ENCODE data around the gene PRDM16. TPM values are rescaled to one million over a fixed set of nuclear protein-coding genes. Genes with fewer than 3 reads are reported as not detected.

PRDM16 gene
- polyA plus RNA-seq, 1 donor (not counting 4 experiments of a cell fraction or from before 2014, with no cell fraction given): 0.05 TPM

- no peak overlapping the region for H3K27ac ChIP-seq (ENCODE audit: control insufficient read depth, insufficient read depth, low read length)
- H3K36me3 ChIP-seq (ENCODE audit: control insufficient read depth in 2 of 2, extremely low read depth in 1 of 2, insufficient read depth in 2 of 2, low read length in 2 of 2): no peaks in the 10 kb centered on the region
- FAIRE-seq (no peak), DNase-seq (ENCODE audit: low read depth, low spot score) (no peak)
- peaks cover 11% of the 10 kb centered on the region for H3K9me3 ChIP-seq (ENCODE audit: control insufficient read depth, low read depth, low read length)
- no peaks in the 10 kb centered on the region for H3K9me1 ChIP-seq (ENCODE audit: control insufficient read depth, extremely low read depth, insufficient read depth, low read length)
- H3K79me2 ChIP-seq (ENCODE audit: control insufficient read depth, insufficient read depth, low read length): no peaks in the 10 kb centered on the region
- dilution Hi-C loops (cut with MboI; ENCODE audit: extremely low pct_ligation_motif_present, low sequenced_read_pairs): no loop called here
- H3K27me3 ChIP-seq (ENCODE audit: control insufficient read depth, extremely low read depth, insufficient read depth, low read length): no peaks in the 10 kb centered on the region
- no peak overlapping the region for H3K4me2 ChIP-seq (ENCODE audit: control insufficient read depth, extremely low read depth, insufficient read depth, low read depth, low read length)
- H3K4me1 ChIP-seq (ENCODE audit: control insufficient read depth, extremely low read depth, insufficient read depth, low read length): no peaks in the 10 kb centered on the region
- no peak overlapping the region for H2AFZ ChIP-seq (ENCODE audit: control insufficient read depth, low read length)
- TF ChIP-seq CTCF (optimal IDR thresholded peaks at IDR 0.05 in 1 of 3, IDR thresholded peaks at IDR 0.05 in 1 of 3, conservative IDR thresholded peaks at IDR 0.05 in 1 of 3; ENCODE audit: extremely low read depth in 1 of 3, insufficient read depth in 2 of 3, low read length in 3 of 3): no peak
- TF ChIP-seq EZH2 (IDR thresholded peaks at IDR 0.05; ENCODE audit: low read length): no peak
- H3K9ac ChIP-seq (ENCODE audit: control insufficient read depth, extremely low read depth, insufficient read depth, low read length): no peak overlapping the region
- H3K4me3 ChIP-seq (ENCODE audit: control insufficient read depth in 2 of 3, extremely low read depth in 1 of 3, insufficient read depth in 2 of 3, low read depth in 1 of 3, low read length in 3 of 3): no peak overlapping the region
- no peaks in the 10 kb centered on the region for H4K20me1 ChIP-seq (ENCODE audit: control insufficient read depth, extremely low read depth, insufficient read depth, low read length)
Measured at GRCh38 chr1:3206696-3207095, 137.7 kb downstream of the PRDM16 start.

GRCh38 chr1:3207217-3207848 is 138.3 kb downstream of the PRDM16 start:
- Histone ChIP-seq H3K9ac (ENCODE audit: control insufficient read depth, extremely low read depth, insufficient read depth, low read length) (no peak overlapping the region), H3K27me3 (ENCODE audit: control insufficient read depth, extremely low read depth, insufficient read depth, low read length) (no peaks in the 10 kb centered on the region), H3K79me2 (ENCODE audit: control insufficient read depth, insufficient read depth, low read length) (no peaks in the 10 kb centered on the region), H3K4me3 (ENCODE audit: control insufficient read depth in 2 of 3, extremely low read depth in 1 of 3, insufficient read depth in 2 of 3, low read depth in 1 of 3, low read length in 3 of 3) (no peak overlapping the region), H3K9me3 (ENCODE audit: control insufficient read depth, low read depth, low read length) (peaks cover 8% of the 10 kb centered on the region), H3K9me1 (ENCODE audit: control insufficient read depth, extremely low read depth, insufficient read depth, low read length) (no peaks in the 10 kb centered on the region), H2AFZ (ENCODE audit: control insufficient read depth, low read length) (no peak overlapping the region), H4K20me1 (ENCODE audit: control insufficient read depth, extremely low read depth, insufficient read depth, low read length) (no peaks in the 10 kb centered on the region), H3K4me2 (ENCODE audit: control insufficient read depth, extremely low read depth, insufficient read depth, low read depth, low read length) (no peak overlapping the region), H3K4me1 (ENCODE audit: control insufficient read depth, extremely low read depth, insufficient read depth, low read length) (no peaks in the 10 kb centered on the region), H3K27ac (ENCODE audit: control insufficient read depth, insufficient read depth, low read length) (no peak overlapping the region), H3K36me3 (ENCODE audit: control insufficient read depth in 2 of 2, extremely low read depth in 1 of 2, insufficient read depth in 2 of 2, low read length in 2 of 2) (no peaks in the 10 kb centered on the region)
- DNase-seq (ENCODE audit: low read depth, low spot score) (no peak), FAIRE-seq (no peak)
- dilution Hi-C loops (cut with MboI; ENCODE audit: extremely low pct_ligation_motif_present, low sequenced_read_pairs): no loop called here
- no peak for TF ChIP-seq CTCF (optimal IDR thresholded peaks at IDR 0.05 in 1 of 3, IDR thresholded peaks at IDR 0.05 in 1 of 3, conservative IDR thresholded peaks at IDR 0.05 in 1 of 3; ENCODE audit: extremely low read depth in 1 of 3, insufficient read depth in 2 of 3, low read length in 3 of 3)
- no peak for TF ChIP-seq EZH2 (IDR thresholded peaks at IDR 0.05; ENCODE audit: low read length)
